ENCODE results near the gene KRT80.

GRCh38 chr12:52215587-52216031 is 23.8 kb upstream of the KRT80 start:
- TF ChIP-seq POLR2A (IDR thresholded peaks at IDR 0.05; ENCODE audit: low read length) (no peak), MAZ (IDR thresholded peaks at IDR 0.05; ENCODE audit: borderline replicate concordance, low read depth, low read length) (no peak)
